ENCODE results near the gene ARHGEF12. TPM values are rescaled to one million over a fixed set of nuclear protein-coding genes. Genes with fewer than 3 reads are reported as not detected.

Gene ARHGEF12
- total RNA-seq, 2 experiments from 2014 or later: 9.6 to 10.2 TPM

- ATAC-seq: no peak
- H3K27me3 Mint-ChIP-seq: peaks cover 11% of the 10 kb centered on the region
Observed at GRCh38 chr11:120302001-120302805, 34.0 kb upstream of the ARHGEF12 start.

DNA sequence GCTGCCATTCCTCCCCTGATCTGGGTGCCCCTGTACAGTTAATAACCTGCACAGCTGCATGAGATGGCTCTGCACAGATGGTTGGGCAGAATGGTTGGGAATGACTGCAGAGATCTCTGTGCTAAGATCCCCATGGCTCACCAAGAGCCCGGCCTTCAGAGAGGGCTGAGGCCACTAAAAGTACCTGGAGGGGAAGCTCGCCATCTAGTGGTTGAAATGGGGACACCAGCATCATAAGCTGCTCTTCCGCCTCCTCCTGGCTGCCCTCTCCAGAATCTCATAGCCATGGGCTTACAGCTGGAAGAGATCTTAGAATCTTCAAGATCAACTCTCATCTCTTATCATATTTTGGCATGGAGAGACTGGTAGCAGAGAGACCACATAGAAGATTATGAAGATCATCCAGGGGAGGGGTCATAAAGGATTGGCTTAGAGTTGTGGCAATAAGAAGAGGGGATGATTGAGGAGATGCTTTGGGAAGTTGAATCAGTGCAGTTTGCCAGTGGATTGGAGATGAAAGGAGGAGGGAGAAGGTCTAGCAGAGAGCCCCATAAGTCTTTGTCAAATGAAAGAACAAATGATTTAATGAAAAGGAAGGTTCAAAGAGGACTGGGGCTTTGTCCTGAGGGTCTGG is 33.1 kb upstream of the ARHGEF12 start:
- no peaks in the 10 kb centered on the region for H3K4me1 Mint-ChIP-seq (ENCODE audit: low read depth)
- no peak overlapping the region for H3K27ac Mint-ChIP-seq
- no peak overlapping the region for H3K4me3 Mint-ChIP-seq
- ATAC-seq: peak; percentile 90
- CTCF ChIA-PET: interaction anchor here (0.7 to 14.6 kb wide), 37 partner anchors 8 to 498 kb away, joined by 3 to 437 read pairs (median 5); partner anchors contain the start of gene POU2F3
- POLR2A ChIA-PET: no interaction called here
- peak; percentile 96 for TF ChIP-seq CTCF (IDR thresholded peaks at IDR 0.05)
- intact Hi-C loops (cut with micrococcal nuclease): loop anchor here (1.0 to 5.0 kb wide), 2 partner anchors 68 to 131 kb away; no protein-coding TSS in a partner anchor
- peak; percentile 86 for DNase-seq
- H3K36me3 Mint-ChIP-seq (ENCODE audit: low read depth): no peaks in the 10 kb centered on the region
- H3K9me3 Mint-ChIP-seq: no peaks in the 10 kb centered on the region
- peaks cover 10% of the 10 kb centered on the region for H3K27me3 Mint-ChIP-seq

More at GRCh38 chr11:120302001-120302805, 34.0 kb upstream of the ARHGEF12 start:
- no peak for DNase-seq
- ChIA-PET CTCF (interaction anchor here (0.7 to 14.6 kb wide), 33 partner anchors 8 to 497 kb away, joined by 3 to 437 read pairs (median 6); partner anchors contain the start of gene POU2F3), POLR2A (no interaction called here)
- intact Hi-C loops (cut with micrococcal nuclease): loop anchor here (5.0 kb wide), 1 partner anchor 130 kb away; no protein-coding TSS in a partner anchor
- Mint-ChIP-seq H3K4me1 (ENCODE audit: low read depth) (no peaks in the 10 kb centered on the region), H3K27ac (no peak overlapping the region), H3K36me3 (ENCODE audit: low read depth) (no peaks in the 10 kb centered on the region), H3K4me3 (no peak overlapping the region), H3K9me3 (no peaks in the 10 kb centered on the region)
- TF ChIP-seq CTCF (IDR thresholded peaks at IDR 0.05): no peak

- Mint-ChIP-seq H3K4me1 (ENCODE audit: low read depth) (no peaks in the 10 kb centered on the region), H3K27ac (no peak overlapping the region), H3K27me3 (peaks cover 10% of the 10 kb centered on the region), H3K36me3 (ENCODE audit: low read depth) (no peaks in the 10 kb centered on the region), H3K9me3 (no peaks in the 10 kb centered on the region), H3K4me3 (no peak overlapping the region)
- DNase-seq (no peak), ATAC-seq (no peak)
- intact Hi-C loops (cut with micrococcal nuclease): loop anchor here (5.0 kb wide), 1 partner anchor 132 kb away; no protein-coding TSS in a partner anchor
- CTCF ChIA-PET: interaction anchor here (1.8 to 14.6 kb wide), 8 partner anchors 10 to 133 kb away, joined by 7 to 437 read pairs (median 22); partner anchors contain the start of gene POU2F3
- no peak for TF ChIP-seq CTCF (IDR thresholded peaks at IDR 0.05)
- POLR2A ChIA-PET: no interaction called here
Observed at GRCh38 chr11:120304526-120304925, 31.7 kb upstream of the ARHGEF12 start.

DNA sequence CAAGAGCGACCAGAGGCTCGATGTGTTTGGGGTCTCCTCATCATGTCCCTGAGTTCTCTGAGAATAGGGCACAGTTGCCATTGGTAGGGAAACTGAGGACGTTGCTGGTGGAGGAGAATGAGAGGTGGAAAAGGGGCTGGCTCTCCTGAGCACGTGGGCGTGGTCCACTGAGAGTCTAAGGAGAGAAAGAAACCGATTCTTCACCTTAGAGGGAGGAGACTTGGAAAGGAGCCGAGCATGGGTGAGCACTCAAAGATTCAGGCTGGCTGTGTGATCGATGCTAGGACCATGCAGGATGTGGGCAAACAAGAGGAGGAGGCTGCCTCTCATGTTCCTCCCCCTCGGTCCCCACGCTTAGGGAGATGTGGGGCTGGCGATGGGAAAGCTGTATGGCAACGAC is 30.9 kb upstream of the ARHGEF12 start:
- ChIA-PET CTCF (interaction anchor here (3.2 to 14.6 kb wide), 3 partner anchors 9 to 134 kb away, joined by 27 to 437 read pairs (median 92); partner anchors contain the start of gene POU2F3), POLR2A (interaction anchor here (0.8 kb wide), 1 partner anchor 112 kb away, joined by 4 read pairs; no protein-coding TSS in a partner anchor)
- Mint-ChIP-seq H3K9me3 (no peaks in the 10 kb centered on the region), H3K27me3 (peaks cover 8% of the 10 kb centered on the region), H3K4me1 (ENCODE audit: low read depth) (no peaks in the 10 kb centered on the region), H3K4me3 (no peak overlapping the region), H3K36me3 (ENCODE audit: low read depth) (no peaks in the 10 kb centered on the region), H3K27ac (no peak overlapping the region)
- no peak for DNase-seq
- intact Hi-C loops (cut with micrococcal nuclease): no loop called here
- no peak for ATAC-seq
- no peak for TF ChIP-seq CTCF (IDR thresholded peaks at IDR 0.05)
